GM23338 (cell line): ENCODE data around the gene ARL15. TPM values are rescaled to one million over a fixed set of nuclear protein-coding genes. Genes with fewer than 3 reads are reported as not detected.

ENCODE experiments used
- ATAC-seq: fragments of 200-7000 bp; cut with Tn5 transposase; 3 replicates; pipeline ENCODE4 v1.9.1; 2020
- DNase-seq: peaks from one replicate; pipeline ENCODE4 v3.0.0-alpha.2; 2015; ENCODE audit warnings: low spot score
- H2AFZ ChIP-seq: fragments of 200-600 bp; sonication (generic); 2 replicates; pipeline ENCODE4 v1.8.0; 2016; ENCODE audit warnings: antibody characterized with exemption, mild to moderate bottlenecking, moderate library complexity
- H3F3A ChIP-seq: fragments of 200-600 bp; sonication (generic); replicated peaks from 2 replicates; pipeline ENCODE4 v1.8.0; 2017; ENCODE audit warnings: antibody characterized with exemption, mixed run types, low read depth
- H3K27ac ChIP-seq: fragments of 200-600 bp; sonication (generic); 2 replicates; pipeline ENCODE4 v1.6.1; 2016; ENCODE audit warnings: low read depth
- H3K27me3 ChIP-seq: fragments of 200-600 bp; sonication (generic); 2 replicates; pipeline ENCODE4 v1.8.0; 2016; ENCODE audit warnings: mild to moderate bottlenecking, mixed run types, moderate library complexity; ENCODE audit not compliant: insufficient read depth
- H3K36me3 ChIP-seq: fragments of 200-600 bp; sonication (generic); 2 replicates; pipeline ENCODE4 v1.8.0; 2016; ENCODE audit warnings: mild to moderate bottlenecking; ENCODE audit not compliant: insufficient read depth
- H3K4me1 ChIP-seq: fragments of 200-600 bp; sonication (generic); 2 replicates; pipeline ENCODE4 v1.8.0; 2016; ENCODE audit warnings: mild to moderate bottlenecking, moderate library complexity; ENCODE audit not compliant: insufficient read depth
- H3K4me2 ChIP-seq: fragments of 200-600 bp; sonication (generic); 2 replicates; pipeline ENCODE4 v1.7.1; 2017; ENCODE audit warnings: mixed run types
- H3K4me3 ChIP-seq: fragments of 200-600 bp; sonication (generic); 2 replicates; pipeline ENCODE4 v1.6.1; 2016; ENCODE audit warnings: mixed run types
- H3K79me2 ChIP-seq: fragments of 200-600 bp; sonication (generic); replicated peaks from 2 replicates; pipeline ENCODE4 v1.8.0; 2017; ENCODE audit warnings: mild to moderate bottlenecking; ENCODE audit not compliant: insufficient read depth
- H3K9me2 ChIP-seq: fragments of 200-600 bp; sonication (generic); 2 replicates; pipeline ENCODE4 v1.8.0; 2017; ENCODE audit not compliant: insufficient read depth
- H4K20me1 ChIP-seq: fragments of 200-600 bp; sonication (generic); replicated peaks from 2 replicates; pipeline ENCODE4 v1.8.0; 2017; ENCODE audit warnings: mild to moderate bottlenecking; ENCODE audit not compliant: insufficient read depth
- H3K27ac Mint-ChIP-seq: 2 replicates; pipeline ENCODE4 v1.8.0; 2020; ENCODE audit warnings: inconsistent platforms, mild to moderate bottlenecking, moderate library complexity, mixed read lengths
- H3K27me3 Mint-ChIP-seq: 3 replicates; pipeline ENCODE4 v1.8.0; 2022; ENCODE audit warnings: low read depth, mild to moderate bottlenecking, moderate library complexity, mixed read lengths, inconsistent platforms; ENCODE audit not compliant: insufficient read depth, poor library complexity
- H3K36me3 Mint-ChIP-seq: 3 replicates; pipeline ENCODE4 v1.8.0; 2021; ENCODE audit warnings: low read depth, mild to moderate bottlenecking, inconsistent platforms, moderate library complexity, mixed read lengths
- H3K4me1 Mint-ChIP-seq: 3 replicates; pipeline ENCODE4 v1.8.0; 2020; ENCODE audit warnings: mild to moderate bottlenecking, inconsistent platforms, mixed read lengths
- H3K4me3 Mint-ChIP-seq: 3 replicates; pipeline ENCODE4 v1.8.0; 2021; ENCODE audit warnings: moderate library complexity, mild to moderate bottlenecking, inconsistent platforms, mixed read lengths
- H3K9me3 Mint-ChIP-seq: 3 replicates; pipeline ENCODE4 v1.8.0; 2020; ENCODE audit warnings: moderate library complexity, mild to moderate bottlenecking, inconsistent platforms, mixed read lengths
- CREB1 ChIP-seq: fragments of 250-450 bp; sonication (Bioruptor Pico); IDR thresholded peaks from 2 replicates; pipeline ENCODE4 v1.5.0; 2020; ENCODE audit warnings: low read depth, mild to moderate bottlenecking, moderate library complexity
- EZH2phosphoT487 ChIP-seq: fragments of 200-600 bp; sonication (generic); IDR thresholded peaks from one replicate; pipeline ENCODE4 v1.8.1; 2018; ENCODE audit warnings: antibody characterized with exemption; ENCODE audit not compliant: unreplicated experiment
- NANOG ChIP-seq: IDR thresholded peaks from 2 replicates; pipeline ENCODE4 v1.6.1; 2016; ENCODE audit warnings: antibody characterized with exemption, borderline replicate concordance
- POLR2AphosphoS5 ChIP-seq: IDR thresholded peaks from 2 replicates; pipeline ENCODE4 v1.6.1; 2016; ENCODE audit warnings: antibody characterized with exemption, low read depth
- ZNF114 ChIP-seq: fragments of 250-450 bp; sonication (Bioruptor Pico); IDR thresholded peaks from 2 replicates; pipeline ENCODE4 v1.5.0; 2020; ENCODE audit warnings: mild to moderate bottlenecking, moderate library complexity
- ZNF331 ChIP-seq: fragments of 250-450 bp; sonication (Bioruptor Pico); IDR thresholded peaks from 2 replicates; pipeline ENCODE4 v1.5.0; 2020; ENCODE audit warnings: low read depth, mild to moderate bottlenecking, moderate library complexity
- polyA plus RNA-seq: library from polyadenylated mRNA; unstranded; fragments of >200 nt; fragmentation: Nextera tagmentation; extraction: Ambion mirVana; gene quantifications from 2 replicates; pipeline ENCODE4 v1.2.1, GENCODE V29; 2016
- total RNA-seq: library from RNA; depleted of rRNA; stranded (reverse); fragments of >200 nt; shearing (Covaris generic); gene quantifications from 2 replicates; pipeline ENCODE4 v1.2.3, GENCODE V29; 2014
- TF ChIP-seq, protein P1 (sequence below): IDR thresholded peaks from one replicate; pipeline ENCODE4 v1.6.1; 2018; ENCODE audit warnings: antibody characterized with exemption; ENCODE audit not compliant: unreplicated experiment
- TF ChIP-seq, protein P2 (sequence below), 2 experiments: fragments of 200-600 bp in 1 of 2; sonication (generic) in 1 of 2; conservative IDR thresholded peaks; 2 replicates each; pipeline versions ENCODE4 v1.5.1 to v1.6.1; 2016 to 2017; ENCODE audit warnings: antibody characterized with exemption in 2 of 2, low read depth in 2 of 2, mild to moderate bottlenecking in 2 of 2, moderate library complexity in 1 of 2
- TF ChIP-seq, protein P3 (sequence below): IDR thresholded peaks from 2 replicates; pipeline ENCODE4 v1.6.1; 2016; ENCODE audit warnings: antibody characterized with exemption
- TF ChIP-seq, protein P4 (sequence below): fragments of 250-450 bp; sonication (Bioruptor Pico); IDR thresholded peaks from 2 replicates; pipeline ENCODE4 v1.5.0; 2020; ENCODE audit warnings: mild to moderate bottlenecking, moderate library complexity

ARL15 gene
- total and polyA plus RNA-seq, 2 experiments from 2014 or later, result 13.0 to 54.0 TPM

DNA sequence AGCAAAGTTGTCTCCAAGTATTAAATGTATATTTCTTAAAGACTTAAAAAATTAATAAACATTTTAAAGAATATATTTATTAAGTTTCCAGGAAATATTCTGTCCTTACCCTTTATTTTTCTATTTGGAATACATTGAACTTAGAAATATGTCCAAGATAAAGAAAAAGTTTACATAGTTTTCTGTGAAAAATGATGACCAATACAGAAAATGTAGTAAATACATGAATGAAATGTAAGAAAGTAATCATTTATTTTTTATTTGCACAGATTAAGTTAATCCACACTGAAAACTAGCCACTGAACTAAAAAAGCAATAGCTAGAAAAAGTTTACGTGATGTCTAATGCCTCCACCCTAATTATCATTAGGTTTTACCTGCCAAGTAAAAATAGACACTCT is 273.2 kb downstream of the ARL15 start (continued):
- TF ChIP-seq ZNF331 (CRISPR knock-in tag), result no peak
- TF ChIP-seq, protein P1, sequence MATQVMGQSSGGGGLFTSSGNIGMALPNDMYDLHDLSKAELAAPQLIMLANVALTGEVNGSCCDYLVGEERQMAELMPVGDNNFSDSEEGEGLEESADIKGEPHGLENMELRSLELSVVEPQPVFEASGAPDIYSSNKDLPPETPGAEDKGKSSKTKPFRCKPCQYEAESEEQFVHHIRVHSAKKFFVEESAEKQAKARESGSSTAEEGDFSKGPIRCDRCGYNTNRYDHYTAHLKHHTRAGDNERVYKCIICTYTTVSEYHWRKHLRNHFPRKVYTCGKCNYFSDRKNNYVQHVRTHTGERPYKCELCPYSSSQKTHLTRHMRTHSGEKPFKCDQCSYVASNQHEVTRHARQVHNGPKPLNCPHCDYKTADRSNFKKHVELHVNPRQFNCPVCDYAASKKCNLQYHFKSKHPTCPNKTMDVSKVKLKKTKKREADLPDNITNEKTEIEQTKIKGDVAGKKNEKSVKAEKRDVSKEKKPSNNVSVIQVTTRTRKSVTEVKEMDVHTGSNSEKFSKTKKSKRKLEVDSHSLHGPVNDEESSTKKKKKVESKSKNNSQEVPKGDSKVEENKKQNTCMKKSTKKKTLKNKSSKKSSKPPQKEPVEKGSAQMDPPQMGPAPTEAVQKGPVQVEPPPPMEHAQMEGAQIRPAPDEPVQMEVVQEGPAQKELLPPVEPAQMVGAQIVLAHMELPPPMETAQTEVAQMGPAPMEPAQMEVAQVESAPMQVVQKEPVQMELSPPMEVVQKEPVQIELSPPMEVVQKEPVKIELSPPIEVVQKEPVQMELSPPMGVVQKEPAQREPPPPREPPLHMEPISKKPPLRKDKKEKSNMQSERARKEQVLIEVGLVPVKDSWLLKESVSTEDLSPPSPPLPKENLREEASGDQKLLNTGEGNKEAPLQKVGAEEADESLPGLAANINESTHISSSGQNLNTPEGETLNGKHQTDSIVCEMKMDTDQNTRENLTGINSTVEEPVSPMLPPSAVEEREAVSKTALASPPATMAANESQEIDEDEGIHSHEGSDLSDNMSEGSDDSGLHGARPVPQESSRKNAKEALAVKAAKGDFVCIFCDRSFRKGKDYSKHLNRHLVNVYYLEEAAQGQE, result no peak
- TF ChIP-seq, protein P2, sequence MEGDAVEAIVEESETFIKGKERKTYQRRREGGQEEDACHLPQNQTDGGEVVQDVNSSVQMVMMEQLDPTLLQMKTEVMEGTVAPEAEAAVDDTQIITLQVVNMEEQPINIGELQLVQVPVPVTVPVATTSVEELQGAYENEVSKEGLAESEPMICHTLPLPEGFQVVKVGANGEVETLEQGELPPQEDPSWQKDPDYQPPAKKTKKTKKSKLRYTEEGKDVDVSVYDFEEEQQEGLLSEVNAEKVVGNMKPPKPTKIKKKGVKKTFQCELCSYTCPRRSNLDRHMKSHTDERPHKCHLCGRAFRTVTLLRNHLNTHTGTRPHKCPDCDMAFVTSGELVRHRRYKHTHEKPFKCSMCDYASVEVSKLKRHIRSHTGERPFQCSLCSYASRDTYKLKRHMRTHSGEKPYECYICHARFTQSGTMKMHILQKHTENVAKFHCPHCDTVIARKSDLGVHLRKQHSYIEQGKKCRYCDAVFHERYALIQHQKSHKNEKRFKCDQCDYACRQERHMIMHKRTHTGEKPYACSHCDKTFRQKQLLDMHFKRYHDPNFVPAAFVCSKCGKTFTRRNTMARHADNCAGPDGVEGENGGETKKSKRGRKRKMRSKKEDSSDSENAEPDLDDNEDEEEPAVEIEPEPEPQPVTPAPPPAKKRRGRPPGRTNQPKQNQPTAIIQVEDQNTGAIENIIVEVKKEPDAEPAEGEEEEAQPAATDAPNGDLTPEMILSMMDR (conservative IDR thresholded peaks at IDR 0.05; ENCODE audit: low read depth in 2 of 2), result no peak

DNA sequence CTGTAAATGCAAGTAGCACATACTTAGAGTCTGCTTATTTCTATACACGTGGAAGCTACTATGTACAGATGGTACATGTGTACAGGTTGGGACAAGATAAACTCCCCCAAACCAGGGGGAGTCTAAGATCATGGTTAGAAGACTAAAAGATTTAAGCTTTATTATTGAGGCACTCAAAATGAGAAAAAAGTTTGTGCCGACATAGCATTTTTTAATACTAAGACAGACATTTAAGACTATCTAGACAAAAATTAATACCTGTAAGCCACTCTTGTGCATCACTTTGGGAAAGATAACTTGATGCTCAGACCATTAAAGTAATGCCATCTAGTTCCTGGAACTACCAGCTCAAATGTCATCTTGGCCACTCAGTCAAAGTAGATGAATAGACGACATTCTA is 279.4 kb downstream of the ARL15 start:
- Histone ChIP-seq H3K36me3 (no peaks in the 10 kb centered on the region), H3K4me1 (no peaks in the 10 kb centered on the region), H3K9me2 (peaks cover 3% of the 10 kb centered on the region; the same call in 1 of the 2 replicates), H3K4me3 (no peak overlapping the region), H3K79me2 (no peaks in the 10 kb centered on the region), H3K27ac (no peak overlapping the region), H3F3A (no peaks in the 10 kb centered on the region), H4K20me1 (no peaks in the 10 kb centered on the region), H2AFZ (no peak overlapping the region), H3K4me2 (no peak overlapping the region), H3K27me3 (no peaks in the 10 kb centered on the region)
- Mint-ChIP-seq H3K27me3 (no peaks in the 10 kb centered on the region), H3K4me1 (no peaks in the 10 kb centered on the region), H3K9me3 (no peaks in the 10 kb centered on the region), H3K4me3 (no peak overlapping the region), H3K36me3 (peaks cover 5% of the 10 kb centered on the region; the same call in 1 of the 3 replicates), H3K27ac (no peak overlapping the region)
- ATAC-seq (no peak), DNase-seq (no peak)
- TF ChIP-seq CREB1 (CRISPR knock-in tag), result no peak
- no peak for TF ChIP-seq NANOG
- no peak for TF ChIP-seq EZH2phosphoT487
- TF ChIP-seq, protein P3, sequence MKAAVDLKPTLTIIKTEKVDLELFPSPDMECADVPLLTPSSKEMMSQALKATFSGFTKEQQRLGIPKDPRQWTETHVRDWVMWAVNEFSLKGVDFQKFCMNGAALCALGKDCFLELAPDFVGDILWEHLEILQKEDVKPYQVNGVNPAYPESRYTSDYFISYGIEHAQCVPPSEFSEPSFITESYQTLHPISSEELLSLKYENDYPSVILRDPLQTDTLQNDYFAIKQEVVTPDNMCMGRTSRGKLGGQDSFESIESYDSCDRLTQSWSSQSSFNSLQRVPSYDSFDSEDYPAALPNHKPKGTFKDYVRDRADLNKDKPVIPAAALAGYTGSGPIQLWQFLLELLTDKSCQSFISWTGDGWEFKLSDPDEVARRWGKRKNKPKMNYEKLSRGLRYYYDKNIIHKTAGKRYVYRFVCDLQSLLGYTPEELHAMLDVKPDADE, result no peak
- TF ChIP-seq POLR2AphosphoS5, result no peak
- TF ChIP-seq, protein P4, sequence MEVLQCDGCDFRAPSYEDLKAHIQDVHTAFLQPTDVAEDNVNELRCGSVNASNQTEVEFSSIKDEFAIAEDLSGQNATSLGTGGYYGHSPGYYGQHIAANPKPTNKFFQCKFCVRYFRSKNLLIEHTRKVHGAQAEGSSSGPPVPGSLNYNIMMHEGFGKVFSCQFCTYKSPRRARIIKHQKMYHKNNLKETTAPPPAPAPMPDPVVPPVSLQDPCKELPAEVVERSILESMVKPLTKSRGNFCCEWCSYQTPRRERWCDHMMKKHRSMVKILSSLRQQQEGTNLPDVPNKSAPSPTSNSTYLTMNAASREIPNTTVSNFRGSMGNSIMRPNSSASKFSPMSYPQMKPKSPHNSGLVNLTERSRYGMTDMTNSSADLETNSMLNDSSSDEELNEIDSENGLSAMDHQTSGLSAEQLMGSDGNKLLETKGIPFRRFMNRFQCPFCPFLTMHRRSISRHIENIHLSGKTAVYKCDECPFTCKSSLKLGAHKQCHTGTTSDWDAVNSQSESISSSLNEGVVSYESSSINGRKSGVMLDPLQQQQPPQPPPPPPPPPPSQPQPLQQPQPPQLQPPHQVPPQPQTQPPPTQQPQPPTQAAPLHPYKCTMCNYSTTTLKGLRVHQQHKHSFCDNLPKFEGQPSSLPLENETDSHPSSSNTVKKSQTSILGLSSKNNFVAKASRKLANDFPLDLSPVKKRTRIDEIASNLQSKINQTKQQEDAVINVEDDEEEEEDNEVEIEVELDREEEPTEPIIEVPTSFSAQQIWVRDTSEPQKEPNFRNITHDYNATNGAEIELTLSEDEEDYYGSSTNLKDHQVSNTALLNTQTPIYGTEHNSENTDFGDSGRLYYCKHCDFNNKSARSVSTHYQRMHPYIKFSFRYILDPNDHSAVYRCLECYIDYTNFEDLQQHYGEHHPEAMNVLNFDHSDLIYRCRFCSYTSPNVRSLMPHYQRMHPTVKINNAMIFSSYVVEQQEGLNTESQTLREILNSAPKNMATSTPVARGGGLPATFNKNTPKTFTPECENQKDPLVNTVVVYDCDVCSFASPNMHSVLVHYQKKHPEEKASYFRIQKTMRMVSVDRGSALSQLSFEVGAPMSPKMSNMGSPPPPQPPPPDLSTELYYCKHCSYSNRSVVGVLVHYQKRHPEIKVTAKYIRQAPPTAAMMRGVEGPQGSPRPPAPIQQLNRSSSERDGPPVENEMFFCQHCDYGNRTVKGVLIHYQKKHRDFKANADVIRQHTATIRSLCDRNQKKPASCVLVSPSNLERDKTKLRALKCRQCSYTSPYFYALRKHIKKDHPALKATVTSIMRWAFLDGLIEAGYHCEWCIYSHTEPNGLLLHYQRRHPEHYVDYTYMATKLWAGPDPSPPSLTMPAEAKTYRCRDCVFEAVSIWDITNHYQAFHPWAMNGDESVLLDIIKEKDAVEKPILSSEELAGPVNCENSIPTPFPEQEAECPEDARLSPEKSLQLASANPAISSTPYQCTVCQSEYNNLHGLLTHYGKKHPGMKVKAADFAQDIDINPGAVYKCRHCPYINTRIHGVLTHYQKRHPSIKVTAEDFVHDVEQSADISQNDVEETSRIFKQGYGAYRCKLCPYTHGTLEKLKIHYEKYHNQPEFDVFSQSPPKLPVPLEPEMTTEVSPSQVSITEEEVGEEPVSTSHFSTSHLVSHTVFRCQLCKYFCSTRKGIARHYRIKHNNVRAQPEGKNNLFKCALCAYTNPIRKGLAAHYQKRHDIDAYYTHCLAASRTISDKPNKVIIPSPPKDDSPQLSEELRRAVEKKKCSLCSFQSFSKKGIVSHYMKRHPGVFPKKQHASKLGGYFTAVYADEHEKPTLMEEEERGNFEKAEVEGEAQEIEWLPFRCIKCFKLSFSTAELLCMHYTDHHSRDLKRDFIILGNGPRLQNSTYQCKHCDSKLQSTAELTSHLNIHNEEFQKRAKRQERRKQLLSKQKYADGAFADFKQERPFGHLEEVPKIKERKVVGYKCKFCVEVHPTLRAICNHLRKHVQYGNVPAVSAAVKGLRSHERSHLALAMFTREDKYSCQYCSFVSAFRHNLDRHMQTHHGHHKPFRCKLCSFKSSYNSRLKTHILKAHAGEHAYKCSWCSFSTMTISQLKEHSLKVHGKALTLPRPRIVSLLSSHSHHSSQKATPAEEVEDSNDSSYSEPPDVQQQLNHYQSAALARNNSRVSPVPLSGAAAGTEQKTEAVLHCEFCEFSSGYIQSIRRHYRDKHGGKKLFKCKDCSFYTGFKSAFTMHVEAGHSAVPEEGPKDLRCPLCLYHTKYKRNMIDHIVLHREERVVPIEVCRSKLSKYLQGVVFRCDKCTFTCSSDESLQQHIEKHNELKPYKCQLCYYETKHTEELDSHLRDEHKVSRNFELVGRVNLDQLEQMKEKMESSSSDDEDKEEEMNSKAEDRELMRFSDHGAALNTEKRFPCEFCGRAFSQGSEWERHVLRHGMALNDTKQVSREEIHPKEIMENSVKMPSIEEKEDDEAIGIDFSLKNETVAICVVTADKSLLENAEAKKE (CRISPR knock-in tag), result no peak
- no peak for TF ChIP-seq ZNF114 (CRISPR knock-in tag)
